HTERT RPE-1 (cell line): ENCODE data around the gene COL2A1.

Experiments
- in situ Hi-C: fragments of 300-500 bp; cut with MboI; formaldehyde crosslinking; loops from 4 replicates; pipeline ENCODE4 v1.14.3; 2020; ENCODE audit warnings: low sequenced_read_pairs

Gene COL2A1

DNA sequence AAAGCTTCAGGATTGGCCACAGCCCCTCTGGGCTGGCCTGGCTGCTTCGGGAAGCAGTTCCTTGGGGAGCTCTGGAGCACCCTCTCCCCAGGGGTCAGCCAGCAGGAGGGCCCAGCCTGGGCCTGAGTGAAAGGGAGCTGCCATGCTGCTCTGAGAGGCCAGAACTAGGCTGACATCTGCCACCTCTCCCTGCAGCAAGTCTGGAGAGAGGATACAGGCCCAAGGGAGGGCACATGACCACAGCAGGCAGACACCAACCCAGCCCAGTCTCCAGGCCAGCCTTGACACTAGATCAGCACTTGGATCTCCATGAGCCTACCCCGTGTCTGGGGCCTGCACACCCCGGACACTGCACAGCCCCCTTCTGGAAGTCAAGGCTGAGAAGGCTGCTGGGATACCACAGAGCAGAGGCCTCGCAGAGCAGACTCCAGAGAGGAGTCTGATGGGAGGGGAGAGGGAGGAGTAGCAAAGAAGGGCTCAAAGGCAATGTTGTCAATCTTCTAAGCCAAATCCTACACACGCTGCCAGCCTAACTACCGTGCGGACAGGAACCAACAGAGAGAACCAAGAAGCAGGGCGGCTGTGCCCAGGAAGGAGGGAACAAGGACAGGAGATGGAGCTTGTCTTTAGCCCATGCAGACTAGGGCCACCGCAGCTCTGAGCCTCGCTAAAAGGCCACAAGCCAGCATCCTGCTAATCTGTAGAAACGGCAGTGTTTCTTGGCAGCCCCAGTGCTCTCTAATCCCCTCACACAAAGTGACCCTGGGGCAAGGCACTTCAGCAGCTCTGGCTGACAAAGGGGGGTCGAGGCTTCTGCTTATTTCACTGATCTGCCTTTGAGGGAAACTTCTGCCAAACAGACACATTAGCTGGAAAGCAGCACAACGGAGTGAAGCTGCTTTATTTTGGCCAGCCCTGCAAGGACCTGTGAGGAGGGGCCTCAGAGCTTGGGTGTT lies 12.9 kb downstream of the COL2A1 start:
- in situ Hi-C loops = no loop called here

DNA sequence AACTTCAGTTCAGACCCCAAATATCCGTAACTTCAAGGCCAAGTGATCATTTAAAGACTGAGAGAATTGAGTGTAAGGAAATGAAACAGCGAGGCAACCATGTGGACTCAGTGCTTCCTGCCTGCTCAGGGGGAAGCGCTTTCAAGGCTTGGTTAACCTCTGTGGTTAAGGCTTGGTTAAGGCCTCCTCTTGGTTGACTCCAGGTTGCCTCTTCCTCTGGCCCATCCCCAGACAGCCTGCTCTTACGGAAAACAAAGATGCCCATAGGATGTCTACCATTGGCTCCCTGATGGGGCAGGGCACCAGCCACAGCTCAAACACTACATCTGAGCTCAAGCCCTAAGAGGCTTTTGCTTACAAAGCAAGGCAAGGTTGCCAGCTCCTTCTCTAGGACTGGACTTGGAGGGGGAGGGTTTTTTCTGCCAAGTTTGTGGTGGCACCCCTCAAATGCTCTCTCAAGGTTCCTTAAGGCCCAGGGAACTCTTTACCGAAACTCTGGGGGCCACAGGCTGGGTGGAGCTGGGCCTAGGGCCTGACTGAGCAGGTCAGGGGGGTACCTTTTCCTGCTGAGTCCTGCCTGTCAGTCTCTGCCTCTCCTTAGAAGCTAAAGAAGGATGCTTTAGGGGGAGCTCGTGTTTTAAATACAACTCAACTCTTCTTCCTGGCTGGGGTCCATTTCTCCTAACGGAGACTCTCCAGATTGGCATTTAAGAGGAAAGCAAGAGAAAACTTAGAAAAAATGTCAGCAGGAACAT lies 13.7 kb downstream of the COL2A1 start:
- in situ Hi-C loops = no loop called here

DNA sequence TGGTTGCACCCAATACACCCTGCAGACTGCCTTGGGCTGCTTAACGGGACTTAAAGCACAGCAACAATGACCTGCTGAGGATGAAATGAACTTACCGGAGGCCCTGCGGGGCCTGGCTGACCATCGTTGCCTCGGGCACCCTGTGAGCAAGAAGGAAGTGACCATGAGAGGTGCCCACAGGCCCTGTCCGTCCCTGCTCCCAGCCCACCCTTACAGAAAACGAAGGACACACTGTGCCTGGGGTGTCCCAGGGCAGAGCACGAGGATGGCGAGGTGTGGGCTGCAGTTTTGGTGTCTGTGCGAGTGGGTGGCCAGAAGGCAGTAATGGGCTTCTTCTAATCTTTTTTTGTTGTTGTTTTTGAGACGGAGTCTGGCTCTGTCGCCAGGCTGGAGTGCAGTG lies 14.6 kb downstream of the COL2A1 start:
- in situ Hi-C loops = no loop called here

DNA sequence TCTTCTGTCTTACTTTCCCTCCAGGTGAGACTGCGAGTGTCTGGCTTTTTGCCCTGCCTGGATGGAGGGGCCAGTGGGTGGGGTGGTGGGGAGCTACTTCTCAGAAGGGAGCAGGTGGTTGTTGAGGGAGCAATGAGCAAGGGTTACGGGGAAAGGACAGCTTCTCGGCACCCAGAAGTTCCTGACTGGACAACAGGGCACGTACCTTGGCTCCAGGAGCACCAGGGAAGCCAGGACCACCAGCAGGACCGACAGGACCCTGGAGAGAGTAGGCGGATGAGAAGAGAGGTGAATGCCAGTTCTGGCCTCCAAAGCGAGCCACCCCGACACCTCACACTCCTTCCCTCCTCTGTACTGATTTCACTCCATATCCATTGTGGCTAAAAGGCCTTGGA lies 15.3 kb downstream of the COL2A1 start:
- in situ Hi-C loops = no loop called here

DNA sequence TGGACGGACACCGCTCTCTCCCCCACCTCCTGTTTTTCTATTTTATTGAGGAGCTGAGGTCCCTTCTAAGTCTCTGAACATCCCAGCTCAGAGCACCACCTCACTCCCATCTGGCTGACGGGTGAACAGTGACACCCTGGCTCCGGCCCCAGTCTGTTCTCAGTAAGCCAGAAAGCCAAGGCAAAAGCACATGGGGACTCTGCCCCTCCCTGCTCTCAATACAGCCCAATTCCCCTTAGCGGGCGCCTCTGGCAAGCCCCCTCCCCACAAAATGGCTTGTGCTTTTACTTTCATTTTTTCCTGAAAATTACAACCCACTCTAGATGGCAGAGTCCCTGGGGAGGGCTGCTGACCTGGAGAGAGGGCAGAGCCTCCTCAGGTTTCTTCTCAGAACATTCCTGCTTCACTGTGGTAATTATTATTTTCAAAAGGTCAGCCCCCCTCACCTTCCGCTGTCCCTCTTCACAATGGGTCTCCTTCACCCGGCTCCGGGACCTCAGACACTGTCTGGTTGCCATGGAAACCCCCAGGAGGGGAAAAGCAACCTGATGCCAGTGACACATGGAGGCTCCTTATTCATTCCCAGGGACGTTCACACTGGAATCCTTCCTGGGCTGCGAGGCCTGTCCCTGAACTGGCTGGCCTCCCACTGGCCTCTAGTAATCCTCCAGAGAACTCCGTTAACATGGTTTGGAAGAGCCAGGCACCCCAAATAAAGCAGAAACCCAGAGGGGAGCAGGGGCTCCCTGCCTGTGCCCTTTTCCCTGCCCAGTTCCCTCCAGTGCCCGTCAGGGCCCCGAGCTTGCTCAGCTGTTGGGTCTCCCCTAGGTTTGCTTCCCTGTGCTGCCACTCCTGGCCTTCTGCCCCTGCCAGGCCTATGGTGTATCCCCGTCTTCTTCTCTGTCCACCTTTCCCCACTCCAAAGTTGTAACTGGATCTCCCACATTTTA lies 15.9 kb downstream of the COL2A1 start:
- in situ Hi-C loops = no loop called here

DNA sequence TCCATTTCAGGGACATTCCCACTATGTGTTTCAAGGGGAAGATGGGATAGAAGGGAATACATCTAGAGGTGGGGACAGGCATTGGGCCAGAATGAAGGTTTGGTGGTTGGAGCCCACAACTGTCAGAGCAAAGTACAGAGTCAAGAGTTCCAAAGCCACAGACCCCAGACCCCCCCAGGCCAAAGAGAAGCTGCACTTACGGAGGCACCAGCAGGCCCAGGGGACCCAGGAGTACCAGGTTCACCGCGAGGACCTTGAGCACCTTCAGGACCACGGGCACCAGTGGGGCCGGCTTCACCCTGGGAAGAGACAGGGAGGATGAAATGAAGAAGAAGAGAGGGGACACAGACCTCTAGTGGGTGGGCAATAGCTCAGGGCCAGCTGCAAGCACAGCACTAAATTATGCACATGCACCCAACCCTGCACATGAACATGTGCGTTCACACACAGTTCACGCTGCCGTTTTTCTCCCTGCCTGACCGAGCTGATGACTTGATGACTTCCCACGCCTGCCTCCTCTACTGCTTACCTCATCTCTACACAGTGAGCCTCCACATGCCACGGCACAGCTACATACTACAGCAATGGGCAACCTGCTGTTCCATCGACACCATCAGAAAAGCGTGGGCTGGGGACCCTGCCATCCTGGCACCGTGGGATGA lies 16.7 kb downstream of the COL2A1 start:
- in situ Hi-C loops = no loop called here

DNA sequence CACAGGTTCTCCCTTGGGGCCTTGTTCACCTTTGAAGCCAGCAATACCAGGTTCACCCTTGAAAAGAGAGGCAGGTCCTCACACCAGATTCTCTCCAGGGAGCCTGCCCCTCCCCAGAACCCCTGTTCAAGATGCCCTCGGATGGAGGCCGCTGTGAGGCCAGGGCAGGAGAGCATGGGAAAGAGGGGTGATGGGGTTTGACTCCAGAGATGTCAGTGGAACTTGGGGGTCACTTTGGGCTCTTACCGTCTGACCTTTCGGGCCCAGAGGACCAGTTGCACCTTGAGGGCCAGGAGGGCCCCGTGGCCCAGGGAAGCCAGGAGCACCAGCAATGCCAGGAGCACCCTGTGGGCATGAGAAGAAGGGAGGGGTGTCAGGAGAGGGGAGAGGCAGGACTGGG lies 17.4 kb downstream of the COL2A1 start:
- in situ Hi-C loops = no loop called here

DNA sequence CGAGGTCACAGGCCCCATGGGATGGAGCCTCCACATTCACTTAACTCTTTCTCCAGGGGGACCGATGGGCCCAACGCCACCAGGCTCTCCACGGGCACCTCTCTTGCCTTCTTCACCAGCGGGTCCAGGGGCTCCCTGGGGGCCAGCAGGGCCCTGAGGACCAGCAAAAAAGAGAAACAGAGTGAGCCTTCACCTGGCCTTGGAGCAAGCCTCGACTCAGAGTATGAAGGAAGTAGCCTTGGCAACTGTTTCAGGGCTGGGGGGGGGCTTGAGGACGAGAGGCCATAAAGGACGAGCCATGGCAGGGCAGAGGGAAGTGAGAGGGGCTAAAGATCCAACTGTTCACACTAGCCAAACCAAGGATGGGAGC lies 18.0 kb downstream of the COL2A1 start:
- in situ Hi-C loops = no loop called here

DNA sequence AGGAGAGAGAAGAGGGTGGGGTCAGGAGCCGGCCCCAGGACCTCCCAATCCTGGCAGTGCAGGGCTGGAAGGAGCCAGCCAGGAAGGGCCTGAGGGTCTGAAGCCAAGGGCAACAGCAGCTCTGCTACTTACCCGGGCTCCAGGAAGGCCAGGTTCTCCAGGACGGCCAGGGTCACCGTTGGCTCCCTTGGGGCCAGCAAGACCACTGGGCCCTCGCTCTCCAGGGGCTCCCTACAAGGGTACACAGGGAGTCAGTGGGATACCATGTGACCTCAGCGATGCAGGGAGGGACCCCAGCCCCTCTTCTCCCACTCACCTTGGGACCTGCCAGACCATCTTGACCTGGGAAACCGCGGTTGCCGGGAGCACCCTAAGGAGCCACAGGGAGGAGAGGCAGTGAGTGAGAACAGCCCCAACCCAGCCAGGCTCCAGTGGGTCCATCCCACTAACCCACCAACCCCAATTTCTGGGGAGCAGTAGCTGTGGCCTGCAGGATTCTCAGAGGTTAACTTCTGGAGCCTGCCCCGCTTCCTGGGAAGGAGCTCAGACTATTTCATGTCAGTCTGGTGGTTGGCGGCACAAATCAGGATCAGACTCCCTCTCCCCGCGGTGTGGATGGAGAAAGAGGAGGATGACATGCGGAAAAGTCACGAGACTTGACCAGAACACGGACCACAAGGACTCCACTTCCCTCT lies 18.5 kb downstream of the COL2A1 start:
- in situ Hi-C loops = no loop called here

DNA sequence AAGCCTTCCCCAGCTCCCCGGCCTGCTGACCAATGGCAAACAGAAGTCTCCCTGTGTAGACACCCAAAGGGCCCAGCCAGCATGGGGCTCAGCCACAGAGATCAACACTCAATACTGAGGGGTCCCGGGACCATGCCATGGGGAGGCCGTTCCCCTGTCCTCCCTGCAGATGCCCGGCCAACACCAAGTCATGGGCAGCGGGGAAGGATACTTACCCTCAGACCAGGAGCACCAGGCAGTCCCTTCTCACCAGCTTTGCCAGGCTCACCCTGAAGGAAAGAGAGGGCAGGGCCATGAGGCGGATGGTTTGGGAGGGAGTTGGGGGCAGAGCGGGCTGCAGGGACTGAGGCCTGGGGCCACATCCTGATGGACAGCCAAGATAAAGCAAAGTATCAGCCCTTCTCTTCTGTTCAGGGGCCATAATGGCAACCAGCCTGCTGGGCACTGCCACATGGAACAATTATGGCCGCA lies 19.9 kb downstream of the COL2A1 start:
- in situ Hi-C loops = no loop called here

DNA sequence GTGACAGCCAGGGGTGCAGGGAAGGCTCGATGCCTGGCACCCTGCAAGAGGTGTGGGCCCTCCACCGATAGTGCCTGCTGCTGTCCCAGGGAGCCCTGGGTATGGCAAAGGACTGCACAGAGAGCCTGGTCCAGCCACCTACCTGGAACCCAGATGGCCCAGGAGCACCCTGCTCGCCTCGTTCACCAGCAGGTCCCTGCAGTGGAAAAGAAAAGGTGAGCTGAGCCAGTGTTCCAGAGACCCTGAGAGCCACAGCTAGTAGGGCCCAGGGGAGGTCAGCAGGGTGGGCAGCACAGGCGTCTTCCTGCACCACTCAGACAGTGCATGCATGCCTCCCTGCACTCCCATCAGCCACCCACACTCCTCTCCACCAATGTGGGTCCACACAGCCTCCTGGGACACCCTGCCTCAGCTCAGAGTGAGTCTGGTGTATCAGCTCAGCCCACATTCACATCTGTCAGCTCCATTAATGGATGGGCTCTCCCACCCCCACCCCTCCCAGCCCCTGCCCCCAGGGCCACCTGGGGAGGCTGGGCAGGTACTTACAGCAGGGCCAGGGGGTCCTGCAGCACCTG lies 20.6 kb downstream of the COL2A1 start:
- in situ Hi-C loops = no loop called here

DNA sequence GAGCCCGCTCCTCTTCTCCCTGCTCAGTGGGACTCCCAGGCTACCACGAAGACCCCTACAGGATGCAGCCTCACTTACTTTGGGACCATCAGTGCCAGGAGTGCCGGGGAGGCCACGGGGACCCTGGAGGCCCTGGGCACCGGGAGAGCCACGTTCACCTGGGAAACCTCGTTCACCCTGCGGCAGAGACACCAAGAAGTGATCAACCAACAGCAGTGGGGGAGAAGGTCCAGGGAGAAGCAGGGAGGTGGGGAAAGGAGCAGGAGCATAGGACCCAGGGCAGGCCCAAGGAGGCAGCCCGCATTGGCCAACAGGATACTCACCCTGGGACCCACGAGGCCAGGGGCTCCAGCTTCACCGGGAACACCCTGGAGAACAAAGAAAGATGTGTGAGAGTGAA lies 21.5 kb downstream of the COL2A1 start:
- in situ Hi-C loops = no loop called here

DNA sequence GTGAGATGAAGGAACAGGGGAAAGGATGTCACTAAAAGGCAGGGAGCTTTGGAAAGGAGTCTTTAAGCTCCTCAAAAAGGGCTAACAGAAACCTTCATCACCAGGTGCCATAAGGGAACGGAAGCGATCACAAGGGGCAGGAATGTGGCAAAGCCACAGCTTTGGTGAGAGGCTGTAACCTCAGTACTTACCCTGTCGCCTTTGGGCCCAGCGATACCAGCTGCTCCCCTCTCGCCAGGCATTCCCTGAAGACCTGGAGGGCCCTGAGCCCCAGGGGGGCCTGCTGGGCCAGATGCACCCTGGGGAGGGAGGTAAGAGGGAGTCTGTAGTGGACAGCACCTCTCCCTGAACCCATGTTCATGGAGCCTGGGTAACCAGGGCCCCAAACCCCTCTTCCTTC lies 22.0 kb downstream of the COL2A1 start:
- in situ Hi-C loops = no loop called here

DNA sequence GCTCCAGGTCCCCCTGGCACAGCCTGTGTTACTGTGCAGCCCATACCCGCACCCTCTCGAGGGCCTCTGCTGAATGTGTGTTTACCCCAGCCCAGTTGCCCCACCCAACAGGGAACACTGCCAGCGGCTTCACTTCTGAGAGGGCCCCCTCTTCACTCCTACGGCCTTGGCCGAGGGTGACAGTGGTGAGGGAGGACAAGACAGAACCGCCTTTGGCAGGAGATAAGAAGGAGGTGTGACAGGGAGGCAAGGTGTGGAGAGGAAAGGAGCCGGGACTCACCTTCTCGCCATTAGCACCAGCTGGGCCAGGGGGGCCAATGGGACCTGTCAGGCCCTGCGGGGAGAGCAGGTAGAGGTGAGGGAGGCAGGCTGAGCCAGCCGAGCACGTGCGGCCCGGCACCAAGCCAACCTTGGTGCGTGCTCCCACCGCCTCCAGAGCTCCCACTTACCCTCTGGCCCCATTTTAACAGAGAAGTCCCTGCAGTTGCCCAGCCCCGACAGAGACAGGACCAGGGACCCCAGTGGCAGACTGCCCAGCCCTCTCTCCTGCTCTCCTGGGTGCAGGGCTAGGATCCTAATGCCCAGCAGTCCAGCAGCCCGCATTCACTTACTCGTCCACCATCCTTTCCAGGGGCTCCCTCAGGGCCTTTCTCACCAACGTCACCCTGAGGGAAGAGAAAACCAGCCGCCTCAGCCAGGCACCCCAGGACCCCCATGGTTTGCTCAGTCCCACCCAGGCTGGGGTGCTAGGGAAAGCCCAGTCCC lies 22.6 kb downstream of the COL2A1 start:
- in situ Hi-C loops = no loop called here

DNA sequence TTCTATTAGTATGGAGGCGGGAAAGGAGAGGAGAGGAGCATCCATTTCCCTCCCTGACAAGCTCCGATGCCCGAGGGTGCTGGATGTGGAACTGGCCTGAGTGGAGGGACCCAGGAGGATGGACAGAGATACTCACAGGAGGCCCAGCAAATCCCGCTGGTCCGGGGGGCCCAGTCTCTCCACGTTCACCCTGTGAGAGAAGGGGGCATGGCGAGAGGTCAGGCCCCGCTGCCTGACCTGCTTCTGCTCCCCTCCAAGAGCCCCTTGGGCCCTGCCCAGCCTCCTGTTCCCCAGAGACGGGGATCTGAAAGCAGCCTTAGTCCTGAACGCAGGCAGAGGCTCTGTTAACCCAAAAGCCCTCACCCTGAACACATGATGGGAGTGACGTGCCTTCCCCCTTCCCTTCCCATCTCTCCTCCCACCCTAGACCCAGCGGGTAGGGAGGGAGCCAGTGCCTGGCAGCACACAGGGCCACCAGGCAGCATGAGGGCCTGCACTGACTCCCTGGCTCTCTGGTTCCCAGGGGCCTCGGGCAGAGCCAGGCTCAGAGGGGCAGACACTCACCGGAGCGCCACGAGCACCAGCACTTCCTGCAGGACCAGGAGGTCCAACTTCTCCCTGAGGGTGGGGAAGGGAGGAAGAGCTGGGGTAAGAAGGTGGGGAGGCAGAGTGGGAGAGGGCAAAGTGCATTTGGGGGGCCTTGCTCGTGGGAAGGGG lies 23.3 kb downstream of the COL2A1 start:
- in situ Hi-C loops = no loop called here

DNA sequence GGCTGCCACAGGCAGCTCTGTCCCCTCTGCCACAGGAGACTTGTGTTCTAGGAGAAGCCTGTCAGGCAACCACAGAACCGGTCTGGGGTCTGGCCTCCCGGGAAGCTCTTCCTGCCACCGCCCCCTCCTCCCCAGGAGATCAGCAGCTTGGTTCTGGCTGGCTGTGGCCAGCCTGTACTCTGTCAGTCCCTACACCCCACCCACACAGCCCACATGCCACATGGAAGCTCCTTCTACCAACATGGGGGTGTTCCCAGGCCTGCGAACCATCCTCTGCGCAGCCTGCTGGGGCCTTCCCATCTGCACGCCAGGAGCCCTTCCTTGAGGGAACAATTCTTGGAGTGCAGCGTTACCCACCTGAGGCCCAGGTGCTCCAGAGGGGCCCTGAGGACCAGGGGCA lies 24.1 kb downstream of the COL2A1 start:
- in situ Hi-C loops = no loop called here

DNA sequence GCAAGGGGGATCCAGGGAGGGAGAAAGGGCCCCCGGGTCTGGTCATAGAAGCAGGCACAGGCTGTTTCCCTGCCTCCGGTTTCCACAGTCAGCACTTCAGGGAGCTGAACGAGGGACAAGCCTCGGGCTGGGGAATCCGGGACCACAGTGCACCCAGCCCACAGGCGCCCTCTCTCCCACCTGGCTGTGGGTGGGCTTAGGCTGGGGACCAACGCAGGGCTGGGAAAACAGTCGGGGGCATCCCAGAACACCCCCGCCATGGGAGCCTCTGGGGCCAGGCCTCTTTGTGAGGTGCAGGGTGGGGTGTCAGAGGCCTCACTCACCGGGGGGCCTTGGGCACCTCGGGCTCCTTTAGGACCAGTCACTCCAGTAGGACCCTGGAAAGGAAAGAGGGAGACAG lies 24.6 kb downstream of the COL2A1 start:
- in situ Hi-C loops = no loop called here

DNA sequence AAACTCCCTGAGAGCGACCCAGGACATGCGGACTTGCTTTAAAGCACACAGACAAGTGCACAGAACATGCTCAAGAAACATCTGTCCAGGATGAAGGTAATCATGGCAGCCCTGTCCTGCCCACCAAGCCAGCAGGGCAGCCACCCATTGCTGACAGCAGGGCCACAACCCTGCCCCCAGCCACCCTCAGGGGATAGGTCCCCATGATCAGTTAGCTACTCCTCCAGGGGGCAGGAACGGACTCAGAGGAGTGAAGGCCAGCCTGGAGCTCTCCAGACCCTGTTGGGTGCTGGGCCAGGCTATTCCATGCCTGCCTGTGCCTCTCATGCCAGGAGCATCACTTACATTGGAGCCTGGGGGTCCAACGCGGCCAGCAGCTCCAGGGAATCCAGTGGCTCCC lies 25.1 kb downstream of the COL2A1 start:
- in situ Hi-C loops = no loop called here
